Heart right ventricle (tissue), 16 donors: ENCODE data around the gene TRAPPC6A. TPM values are rescaled to one million over a fixed set of nuclear protein-coding genes. Genes with fewer than 3 reads are reported as not detected.
A peak's percentile ranks its signal among the peaks of the same experiment; 100 is the strongest.

Source experiments
- ATAC-seq, 8 donors: fragments of 200-7000 bp; cut with Tn5 transposase; one replicate each; pipeline ENCODE4 v1.9.1; 2020; ENCODE audit warnings: mild to moderate bottlenecking in 8 of 8, moderate library complexity in 8 of 8, moderate number of reproducible peaks in 1 of 8
- DNase-seq, 2 donors: peaks; one replicate each; pipeline ENCODE4 v3.0.0-alpha.2; 2020
- H3K27ac ChIP-seq, 10 donors: fragments of 200-600 bp; sonication (generic) in 2 of 10; one replicate each; pipeline versions ENCODE4 v1.5.0 to v1.8.0; 2020 to 2022; ENCODE audit warnings: mild to moderate bottlenecking in 3 of 10
- H3K27me3 ChIP-seq, 7 donors: fragments of 200-600 bp; one replicate each; pipeline ENCODE4 v1.8.0; 2021 to 2022; ENCODE audit warnings: mild to moderate bottlenecking in 2 of 7
- H3K36me3 ChIP-seq, 9 donors: fragments of 200-600 bp; sonication (generic) in 1 of 9; one replicate each; pipeline versions ENCODE4 v1.5.0 to v1.8.0; 2020 to 2022; ENCODE audit warnings: mild to moderate bottlenecking in 2 of 9
- H3K4me1 ChIP-seq, 9 donors: fragments of 200-600 bp; sonication (generic) in 1 of 9; one replicate each; pipeline versions ENCODE4 v1.5.0 to v1.8.0; 2020 to 2022; ENCODE audit warnings: mild to moderate bottlenecking in 4 of 9
- H3K4me3 ChIP-seq, 10 donors: fragments of 200-600 bp; sonication (generic) in 2 of 10; one replicate each; pipeline versions ENCODE4 v1.5.0 to v1.8.0; 2020 to 2022; ENCODE audit warnings: mild to moderate bottlenecking in 7 of 10, moderate library complexity in 2 of 10
- H3K9me3 ChIP-seq, 11 donors: fragments of 200-600 bp in 10 of 11; sonication (generic) in 2 of 11; one replicate each; pipeline versions ENCODE4 v1.5.0 to v1.8.0; 2013 to 2022; ENCODE audit warnings: mild to moderate bottlenecking in 2 of 11, control low read depth in 1 of 11, moderate library complexity in 1 of 11
- WGBS, 2 donors: extraction: QIAGEN DNeasy Blood & Tissue Kit; methylation state at CpG; one replicate each; pipeline ENCODE4 v1.1.7; 2013; ENCODE audit warnings: inconsistent platforms in 1 of 2; 5-methylcytosine and 5-hydroxymethylcytosine counted together
- intact Hi-C, 10 donors: fragments of 100-400 bp; cut with DNase I; formaldehyde crosslinking; loops; one replicate each; pipeline versions ENCODE4 v1.11.1 to v1.14.2; 2022
- polyA plus RNA-seq, 2 donors: library from polyadenylated mRNA; stranded (reverse); fragments of 200-250 nt; gene quantifications; one replicate each; pipeline ENCODE4 v1.2.3, GENCODE V29; 2013
- total RNA-seq, 10 donors: library from RNA; stranded (reverse); fragmentation: NEBNext Ultra II Directional in 3 of 10; extraction: Animal tissue kit (Norgen Biotek cat#: 25700) in 3 of 10; gene quantifications; one replicate each; pipeline versions ENCODE4 v1.2.1 to v1.2.4, GENCODE V29; 2021 to 2023
- TF ChIP-seq, protein P1 (sequence below), 9 donors: fragments of 200-600 bp; sonication (generic) in 2 of 9; IDR thresholded peaks; one replicate each; pipeline versions ENCODE4 v1.5.0 to v1.8.0; 2021 to 2022; ENCODE audit warnings: antibody characterized with exemption in 9 of 9, mild to moderate bottlenecking in 5 of 9, moderate library complexity in 1 of 9
- donor health status: Arrhythmogenic right ventricular cardiomyopathy.
- donor health status: ischemic (EF 13 %, LVEDD 7.1; RV severe dilation, severe dysfunction).
- donor health status: healthy with polysubstance abuse.
- donor health status: DM: no; HTN: yes; CAD: no.
- donor health status: DM: no; HTN: no; CAD: no.
- donor health status: ischemic (EF 25% LVEDD 6.9; RV normal size, moderate dysfunction).
- donor health status: ischemic (EF 25% LVEDD 5.7; RV mildly dilated, moderate dysfunction).
- donor health status: healthy.
- donor health status: DM: yes; HTN: yes; CAD: no.
- donor health status: Ischemic cardiomyopathy.
- donor health status: ischemic (EF 35%, LVEDD 5.7; RV mildly dilated, moderate dysfunction).
- donor health status: nonischemic (EF 11% LVEDD 7.7; RV severe dilation, severe dysfunction).
- donor health status: DM: yes; HTN: yes; CAD: no.
- donor health status: PGD.
- donor health status: ischemic (EF 29% LVEDD 5.4; RV normal size, mild dysfunction).
- donor health status: nonischemic (EF 23%, LVEDD 6.1; RV moderate dilation, normal function).

TRAPPC6A gene
- total and polyA plus RNA-seq, 12 donors = 14.3 to 24.9 (median 16.8) TPM

DNA sequence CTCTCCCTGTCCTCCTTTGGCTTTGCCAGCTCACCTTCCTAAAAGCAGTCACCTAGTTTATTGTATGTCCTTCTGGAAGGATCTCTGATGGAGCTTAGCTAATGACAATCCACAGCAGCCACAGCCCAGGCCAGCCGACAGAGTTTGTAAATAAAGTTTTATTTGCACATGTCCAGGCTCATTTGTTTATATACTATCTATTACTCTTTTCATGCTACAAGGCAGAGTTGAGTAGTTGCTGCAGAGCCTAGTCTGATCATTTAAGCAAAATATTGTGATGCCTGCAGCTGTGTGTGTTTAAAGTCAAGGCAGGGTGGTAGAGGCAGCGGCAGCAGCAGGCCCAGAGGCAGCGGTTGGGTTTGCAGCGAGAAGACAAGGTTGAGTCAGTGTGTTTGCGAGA lies 49.9 kb downstream of the TRAPPC6A start:
- 95 to 96% methylated on average over 5 of the region's 5 CpGs for WGBS, 2 donors
- intact Hi-C loops = no loop called here
- H3K36me3 ChIP-seq = peaks cover 0 to 6% (median 0%) of the 10 kb centered on the region in 9 donors

DNA sequence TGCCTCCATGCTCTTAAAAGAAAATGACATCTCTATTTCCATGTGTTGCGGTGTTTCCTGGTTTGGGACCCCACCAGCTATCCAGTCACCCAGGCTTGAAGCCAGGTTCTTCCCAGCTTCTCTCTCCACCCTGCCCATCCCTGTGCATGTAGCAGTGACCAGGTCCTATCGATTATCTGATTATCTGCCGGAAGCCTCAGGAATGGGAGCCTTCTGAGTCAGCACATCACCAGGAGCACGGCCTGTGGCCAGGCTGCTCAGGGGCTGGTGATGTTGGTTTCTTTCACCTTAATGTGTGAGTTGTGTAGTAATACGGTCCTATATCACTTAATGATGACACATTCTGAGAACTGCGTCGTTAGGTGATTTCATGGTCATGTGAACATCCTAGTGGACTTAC lies 51.4 kb downstream of the TRAPPC6A start:
- Histone ChIP-seq H3K27ac (no peak overlapping the region), H3K36me3 (peaks cover 0 to 6% (median 0%) of the 10 kb centered on the region in 9 donors), H3K9me3 (no peaks in the 10 kb centered on the region), H3K4me3 (no peak overlapping the region), H3K27me3 (no peaks in the 10 kb centered on the region), H3K4me1 (peaks cover 0 to 7% (median 0%) of the 10 kb centered on the region in 9 donors)
- TF ChIP-seq, protein P1, sequence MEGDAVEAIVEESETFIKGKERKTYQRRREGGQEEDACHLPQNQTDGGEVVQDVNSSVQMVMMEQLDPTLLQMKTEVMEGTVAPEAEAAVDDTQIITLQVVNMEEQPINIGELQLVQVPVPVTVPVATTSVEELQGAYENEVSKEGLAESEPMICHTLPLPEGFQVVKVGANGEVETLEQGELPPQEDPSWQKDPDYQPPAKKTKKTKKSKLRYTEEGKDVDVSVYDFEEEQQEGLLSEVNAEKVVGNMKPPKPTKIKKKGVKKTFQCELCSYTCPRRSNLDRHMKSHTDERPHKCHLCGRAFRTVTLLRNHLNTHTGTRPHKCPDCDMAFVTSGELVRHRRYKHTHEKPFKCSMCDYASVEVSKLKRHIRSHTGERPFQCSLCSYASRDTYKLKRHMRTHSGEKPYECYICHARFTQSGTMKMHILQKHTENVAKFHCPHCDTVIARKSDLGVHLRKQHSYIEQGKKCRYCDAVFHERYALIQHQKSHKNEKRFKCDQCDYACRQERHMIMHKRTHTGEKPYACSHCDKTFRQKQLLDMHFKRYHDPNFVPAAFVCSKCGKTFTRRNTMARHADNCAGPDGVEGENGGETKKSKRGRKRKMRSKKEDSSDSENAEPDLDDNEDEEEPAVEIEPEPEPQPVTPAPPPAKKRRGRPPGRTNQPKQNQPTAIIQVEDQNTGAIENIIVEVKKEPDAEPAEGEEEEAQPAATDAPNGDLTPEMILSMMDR (IDR thresholded peaks at IDR 0.05) = no peak
- intact Hi-C loops = no loop called here
- 90% methylated on average over 7 of the region's 7 CpGs for WGBS, 2 donors
- ATAC-seq (no peak), DNase-seq (no peak)

More for the DNA sequence above, 49.9 kb downstream of the TRAPPC6A start:
- Histone ChIP-seq H3K4me1 (peaks cover 0 to 7% (median 0%) of the 10 kb centered on the region in 9 donors), H3K27me3 (no peaks in the 10 kb centered on the region), H3K9me3 (no peaks in the 10 kb centered on the region), H3K27ac (no peak overlapping the region), H3K4me3 (no peak overlapping the region)
- ATAC-seq (no peak), DNase-seq (no peak)
- TF ChIP-seq, protein P1 (IDR thresholded peaks at IDR 0.05) = no peak

DNA sequence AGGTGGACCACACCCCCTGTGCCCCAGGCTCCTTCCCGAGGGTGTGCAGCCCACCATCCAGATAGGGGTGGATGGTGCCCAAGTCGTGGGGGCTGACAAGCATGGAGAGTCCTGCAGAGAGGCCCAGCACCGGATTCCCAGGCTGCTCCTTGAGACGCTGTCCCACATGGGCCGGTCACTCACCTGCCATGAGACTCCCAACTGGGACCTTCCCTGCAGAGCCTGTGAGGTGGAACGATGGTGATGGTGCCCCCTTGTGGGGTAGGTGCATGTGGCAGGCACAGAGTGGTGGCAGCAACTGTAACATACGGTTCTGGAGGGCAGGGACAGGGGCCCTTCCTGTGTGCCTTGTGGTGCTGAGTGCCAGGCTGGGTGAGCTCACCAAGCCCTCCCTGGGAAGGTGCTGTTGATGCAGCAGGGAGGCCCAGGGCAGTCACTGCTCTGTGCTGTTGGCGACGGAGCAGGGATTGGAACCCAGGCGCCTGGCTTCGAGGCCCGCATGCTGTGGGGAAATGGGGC lies 52.0 kb downstream of the TRAPPC6A start:
- ATAC-seq = peak in 7 of 8 donors; percentile 59 to 74 (median 63)

DNA sequence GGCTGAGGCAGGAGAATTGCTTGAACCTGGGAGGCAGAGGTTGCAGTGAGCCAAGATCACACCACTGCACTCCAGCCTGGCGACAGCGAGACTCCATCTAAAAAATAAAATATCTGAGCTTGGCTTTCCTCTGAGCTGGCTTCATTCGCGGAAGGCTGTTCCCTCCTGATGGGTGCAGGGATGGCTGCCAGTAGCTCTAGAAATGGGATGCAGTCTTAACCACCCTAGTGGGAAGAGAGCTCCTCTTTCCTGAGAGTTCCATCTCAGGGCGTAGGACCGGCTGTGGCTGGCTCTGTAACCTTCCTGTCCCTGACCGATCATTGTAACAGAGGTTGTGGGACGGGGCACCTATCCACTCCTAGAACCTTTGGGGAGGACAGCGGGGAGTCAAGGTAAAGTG lies 52.7 kb downstream of the TRAPPC6A start:
- H3K4me1 ChIP-seq = peaks cover 0 to 7% (median 0%) of the 10 kb centered on the region in 9 donors
- ATAC-seq = no peak
- intact Hi-C loops = no loop called here
- no peak for DNase-seq
- H3K9me3 ChIP-seq = no peaks in the 10 kb centered on the region
- peaks cover 0 to 6% (median 0%) of the 10 kb centered on the region in 9 donors for H3K36me3 ChIP-seq
- H3K27ac ChIP-seq = no peak overlapping the region
- H3K27me3 ChIP-seq = no peaks in the 10 kb centered on the region
- no peak overlapping the region for H3K4me3 ChIP-seq
- 94 to 97% methylated on average over 9 of the region's 9 CpGs for WGBS, 2 donors
- TF ChIP-seq, protein P1 (IDR thresholded peaks at IDR 0.05) = no peak

More for the DNA sequence above, 52.0 kb downstream of the TRAPPC6A start:
- no peak overlapping the region for H3K27ac ChIP-seq
- H3K9me3 ChIP-seq = no peaks in the 10 kb centered on the region
- peaks cover 0 to 7% (median 0%) of the 10 kb centered on the region in 9 donors for H3K4me1 ChIP-seq
- peak; percentile 28 to 48 for DNase-seq
- intact Hi-C loops = no loop called here
- H3K36me3 ChIP-seq = peaks cover 0 to 6% (median 0%) of the 10 kb centered on the region in 9 donors
- TF ChIP-seq, protein P1 (IDR thresholded peaks at IDR 0.05) = peak; percentile 36 to 76 (median 65)
- H3K27me3 ChIP-seq = no peaks in the 10 kb centered on the region
- 62 to 64% methylated on average over 12 of the region's 12 CpGs for WGBS, 2 donors
- no peak overlapping the region for H3K4me3 ChIP-seq
